Activated T-helper 1 cell treated with Interleukin-2 at 50 U/mL for 16 hours (primary cell): Measurements from ENCODE around the gene CAVIN1.
"Not testable (repeated sequence)": the region's sequence is repeated elsewhere in the genome, so short reads cannot be mapped to it uniquely, and the experiment has no call there.

ENCODE experiments used
- DNase-seq: peaks from one replicate; pipeline ENCODE4 v3.0.0-alpha.2; 2020; ENCODE audit warnings: low read depth

Gene CAVIN1

DNA sequence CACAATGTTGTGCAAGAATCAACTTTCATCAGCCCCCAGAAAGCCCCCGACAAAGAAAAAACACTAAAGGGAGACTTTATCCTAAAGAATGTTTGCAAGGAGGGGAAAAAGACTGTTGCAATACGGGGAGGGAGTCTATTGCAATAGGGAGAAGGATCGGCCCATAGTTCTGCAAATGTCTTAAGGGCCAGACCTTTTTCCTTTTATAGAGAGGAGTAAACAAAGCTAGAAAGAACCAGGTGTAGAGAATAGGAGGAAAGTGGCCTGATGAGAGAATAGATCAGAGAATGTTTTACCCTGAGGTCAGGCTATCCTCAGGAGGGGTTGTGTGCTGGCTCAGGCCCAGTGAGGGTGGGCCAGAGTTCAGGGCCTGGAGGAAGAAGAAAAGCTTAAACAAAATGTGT, 8.7 kb upstream of the CAVIN1 start:
- DNase-seq: no peak

DNA sequence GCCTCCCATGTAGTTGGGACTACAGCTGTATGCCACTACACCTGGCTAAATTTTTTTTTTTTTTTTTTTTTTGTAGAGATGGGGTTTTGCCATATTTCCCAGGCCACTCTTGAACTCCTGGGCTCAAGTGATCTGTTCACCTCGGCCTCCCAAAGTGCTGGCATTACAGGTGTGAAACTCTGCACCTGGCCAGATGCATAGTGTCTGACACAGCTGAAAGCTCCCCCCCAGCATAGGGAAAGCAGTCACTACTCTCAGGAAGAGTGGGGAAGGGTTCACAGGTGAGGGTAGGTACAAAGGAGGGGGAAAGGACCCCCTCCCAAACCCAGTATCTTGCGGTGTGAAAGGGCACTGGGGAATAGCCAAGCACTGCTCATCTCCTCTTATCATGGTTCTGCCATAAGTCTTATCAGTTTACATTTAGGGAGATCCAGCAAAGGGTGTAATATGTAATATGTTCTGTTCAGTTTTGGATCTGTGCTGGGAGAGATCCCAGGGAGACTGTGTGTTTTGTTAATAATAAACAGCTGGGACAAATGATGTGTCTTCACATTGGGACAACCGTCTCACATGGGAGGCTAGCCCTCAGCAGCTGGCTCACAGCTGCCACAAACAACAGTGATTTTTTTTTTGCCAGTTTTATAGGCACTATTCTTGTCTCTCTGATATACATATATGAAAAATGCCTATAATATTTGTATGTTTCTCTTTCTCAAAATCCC, 6.8 kb upstream of the CAVIN1 start:
- no peak for DNase-seq

DNA sequence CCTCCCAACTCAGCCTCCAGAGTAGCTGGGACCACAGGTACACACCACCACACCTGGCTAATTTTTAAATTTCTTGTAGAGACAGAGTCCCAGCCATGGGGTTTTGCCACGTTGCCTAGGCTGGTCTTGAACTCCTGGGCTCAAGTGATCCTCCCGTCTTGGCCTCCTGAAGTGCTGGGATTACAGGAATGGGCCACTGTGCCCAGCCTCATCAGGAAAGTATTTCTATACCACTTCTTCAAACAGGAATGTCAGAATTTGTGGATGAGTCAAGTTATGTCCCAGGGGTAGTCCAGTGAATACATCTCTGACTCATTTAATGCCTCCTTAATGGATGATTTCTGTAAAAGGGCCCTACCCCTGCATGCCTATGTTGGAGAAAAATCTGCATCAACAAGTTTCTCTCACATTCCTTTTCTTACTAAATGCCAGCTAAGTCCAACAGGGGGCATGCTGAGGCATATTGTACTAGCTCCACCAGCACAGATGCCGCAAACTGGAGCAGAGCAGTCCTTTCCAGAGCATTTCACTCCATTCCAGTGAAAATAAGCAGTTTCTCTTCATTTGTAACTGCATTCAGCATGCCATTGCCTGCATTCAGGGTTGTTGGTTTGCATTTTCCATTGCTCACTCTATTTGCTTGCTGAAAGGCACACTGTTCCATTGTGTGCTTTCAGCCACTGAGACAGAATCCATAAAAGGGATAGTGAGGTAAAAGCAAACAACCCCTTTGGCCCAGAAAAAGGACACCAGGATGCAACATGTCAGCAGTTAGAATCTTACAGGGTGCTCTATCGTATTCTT, 5.3 kb upstream of the CAVIN1 start:
- no peak for DNase-seq

DNA sequence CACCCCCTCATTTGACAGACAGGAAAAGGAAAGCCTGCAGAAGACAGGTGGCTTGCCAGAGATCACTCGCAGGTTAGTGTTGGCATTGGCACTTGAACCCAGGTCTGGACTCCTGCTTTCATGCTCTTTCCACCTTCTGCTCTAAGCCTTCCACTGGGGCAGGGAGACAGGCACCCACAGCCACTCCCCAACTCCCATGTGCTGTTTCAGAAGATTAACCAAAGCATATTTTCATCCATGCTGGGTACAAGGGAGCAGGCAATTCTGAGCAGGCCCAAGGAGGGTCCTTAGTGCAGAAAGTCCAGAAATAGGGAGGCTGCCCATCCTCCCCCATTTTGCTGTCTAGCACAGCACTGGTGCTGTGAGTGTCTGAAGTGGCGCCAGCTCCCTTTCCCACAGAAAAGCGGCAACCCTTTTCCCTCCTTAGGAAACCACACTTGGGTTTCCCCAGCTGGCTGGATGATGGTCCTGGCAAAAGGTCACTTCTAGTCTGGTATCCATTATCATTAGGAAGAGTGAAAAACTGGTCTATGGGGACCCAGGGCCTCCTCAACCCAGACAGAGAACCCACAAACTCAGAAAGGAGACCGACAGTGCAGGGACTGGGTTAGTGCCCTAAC, 2.0 kb upstream of the CAVIN1 start:
- DNase-seq: no peak

DNA sequence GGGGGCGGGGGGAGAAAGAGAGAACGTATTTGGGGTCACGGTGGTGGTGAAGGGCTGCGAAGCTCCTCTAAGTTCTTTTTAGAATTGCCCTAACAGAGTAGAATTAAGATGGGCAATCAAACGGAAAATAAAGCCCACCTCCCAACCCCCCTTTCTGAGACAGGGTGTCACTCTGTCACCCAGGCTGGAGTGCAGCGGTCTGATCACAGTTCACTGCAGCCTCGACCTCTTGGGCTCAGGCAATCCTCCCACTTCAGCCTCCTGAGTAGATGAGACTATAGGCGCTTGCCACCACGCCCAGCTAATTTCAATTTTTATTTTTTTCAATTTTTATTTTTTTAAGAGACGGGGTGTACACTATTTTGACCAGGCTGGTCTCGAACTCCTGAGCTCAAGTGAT, 710 bp upstream of the CAVIN1 start:
- DNase-seq: no peak

DNA sequence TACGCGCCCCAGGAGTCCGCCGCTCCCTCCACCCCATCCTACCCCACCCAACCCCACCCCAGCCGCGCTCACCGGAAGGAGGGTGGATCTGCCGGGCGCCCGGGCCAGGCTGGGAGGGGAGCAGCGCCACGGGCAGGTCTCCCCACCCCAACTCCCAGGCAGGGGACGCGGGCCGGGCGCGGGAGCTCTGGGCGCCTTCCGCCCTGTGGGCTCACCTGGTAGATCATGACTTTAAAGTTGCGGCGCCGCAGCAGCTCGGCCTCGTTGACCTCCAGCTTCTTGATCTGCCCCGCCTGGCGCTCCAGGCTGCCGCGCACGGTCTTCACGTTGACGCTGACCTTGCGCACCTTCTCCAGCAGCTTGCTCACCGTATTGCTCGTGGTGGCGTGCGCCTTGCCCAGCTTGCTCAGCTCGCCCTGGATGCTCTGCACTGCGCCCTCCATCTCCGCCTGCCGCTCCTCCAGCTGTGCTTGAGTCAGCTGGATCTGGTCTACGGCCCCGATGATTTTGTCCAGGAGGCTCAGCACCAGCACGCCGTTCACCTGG, 571 bp downstream of the CAVIN1 start:
- DNase-seq: no peak

DNA sequence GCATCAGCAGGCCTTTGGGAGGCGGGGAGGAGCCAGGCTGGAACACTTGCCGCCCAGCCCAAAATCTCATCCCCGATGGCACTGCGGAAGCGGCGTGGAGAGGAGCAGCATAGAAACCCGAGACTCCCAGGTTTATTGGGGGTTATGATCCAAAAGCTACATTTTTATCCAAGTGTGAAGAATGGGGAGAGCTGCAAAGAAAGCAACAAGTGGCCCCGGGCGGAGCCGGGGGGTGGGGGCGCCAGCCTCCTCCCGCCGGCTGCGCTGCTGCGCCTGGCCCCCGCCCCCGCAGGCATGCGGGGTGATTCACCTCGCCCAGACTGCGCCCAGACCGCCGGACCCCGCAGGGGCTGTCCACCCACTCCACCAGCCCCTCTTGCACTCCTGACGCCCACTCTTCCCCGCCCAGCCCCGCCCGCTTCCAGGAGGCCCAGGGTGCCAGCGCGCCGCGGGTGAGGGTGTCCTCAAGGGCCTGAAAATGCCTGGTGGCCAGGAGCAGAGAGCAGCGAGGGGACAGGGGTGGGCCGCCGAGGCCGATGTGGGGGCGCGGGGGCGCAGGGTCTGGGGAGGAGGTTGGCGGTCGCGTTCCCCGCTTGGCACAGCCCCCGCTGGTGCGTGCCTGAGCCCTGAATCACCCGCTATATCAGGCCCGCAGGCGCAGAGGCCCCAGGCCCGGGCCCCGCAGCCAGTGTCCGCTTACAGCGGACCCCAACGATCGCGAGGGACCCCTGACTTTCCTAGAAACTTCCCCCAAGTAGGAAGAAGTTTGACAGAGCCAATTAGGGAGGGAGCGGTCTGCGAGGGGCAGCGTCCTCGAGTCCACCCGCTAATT, 1.3 kb downstream of the CAVIN1 start:
- no peak for DNase-seq

DNA sequence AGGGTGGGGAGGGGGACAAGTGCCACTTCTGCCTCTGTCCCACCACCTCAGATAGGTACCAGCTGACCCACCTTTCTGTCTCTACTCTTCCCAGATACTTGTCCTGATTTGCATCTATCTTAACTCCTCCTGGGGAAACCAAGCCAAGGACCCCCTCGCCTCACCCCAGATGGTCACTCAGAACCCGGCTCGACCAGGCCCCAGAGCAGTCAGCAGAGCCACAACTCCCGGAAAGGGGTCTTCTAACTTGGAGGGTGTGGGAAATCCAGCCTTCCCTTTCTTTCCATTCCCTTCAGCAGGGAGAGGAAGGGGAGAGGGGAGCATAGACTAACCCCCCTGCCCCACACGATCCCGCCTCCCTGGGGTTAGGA, 1.9 kb downstream of the CAVIN1 start:
- DNase-seq: no peak

DNA sequence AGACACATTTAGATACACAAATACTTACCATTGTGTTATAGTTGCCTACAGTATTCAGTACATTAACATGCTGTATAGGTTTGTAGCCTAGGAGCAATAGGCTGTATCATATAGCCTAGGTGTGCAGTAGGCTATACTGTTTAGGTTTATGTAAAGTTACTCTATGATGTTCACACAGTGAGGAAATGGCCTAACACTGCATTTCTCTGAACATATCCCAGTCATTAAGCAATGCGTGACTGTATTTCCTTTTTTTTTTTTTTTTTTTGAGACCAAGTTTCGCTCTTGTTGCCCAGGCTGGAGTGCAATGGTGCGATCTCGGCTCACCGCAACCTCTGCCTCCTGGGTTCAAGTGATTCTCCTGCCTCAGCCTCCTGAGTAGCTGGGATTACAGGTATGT, 5.1 kb downstream of the CAVIN1 start:
- not testable (repeated sequence) for DNase-seq

DNA sequence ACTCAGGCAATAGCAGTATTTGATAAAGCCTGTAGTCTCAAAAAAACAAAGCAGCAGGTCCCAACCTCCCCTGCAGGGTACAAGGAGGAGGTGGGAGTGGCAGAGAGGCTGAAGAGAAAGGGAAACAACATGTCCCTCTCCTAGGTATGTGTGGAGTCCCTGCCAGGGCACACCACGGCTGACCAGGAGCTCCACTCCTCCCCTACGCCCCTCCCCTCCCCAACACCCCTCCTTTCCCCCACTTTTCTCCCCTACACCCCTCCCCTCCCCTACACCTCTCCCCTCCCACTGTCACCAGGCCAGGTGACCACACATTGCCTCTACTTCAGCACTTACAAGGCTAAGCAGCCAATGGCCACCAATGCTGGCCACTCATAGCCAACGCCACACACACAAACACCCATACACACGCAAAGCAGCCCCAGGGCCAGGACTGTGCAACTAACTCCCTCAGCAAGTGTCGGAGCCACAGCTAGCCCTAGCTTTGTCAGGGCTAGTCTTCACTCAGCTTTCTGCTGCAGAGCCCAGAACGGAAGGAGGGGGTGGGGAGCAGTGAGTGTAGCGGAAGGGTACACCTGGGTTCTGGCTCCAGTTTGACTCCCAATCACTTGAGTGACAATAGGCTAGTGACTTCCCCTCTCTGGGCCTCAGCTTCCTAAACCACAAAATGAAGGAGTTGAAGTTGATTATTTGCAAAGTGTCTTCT, 8.2 kb downstream of the CAVIN1 start:
- DNase-seq: peak; percentile 40

DNA sequence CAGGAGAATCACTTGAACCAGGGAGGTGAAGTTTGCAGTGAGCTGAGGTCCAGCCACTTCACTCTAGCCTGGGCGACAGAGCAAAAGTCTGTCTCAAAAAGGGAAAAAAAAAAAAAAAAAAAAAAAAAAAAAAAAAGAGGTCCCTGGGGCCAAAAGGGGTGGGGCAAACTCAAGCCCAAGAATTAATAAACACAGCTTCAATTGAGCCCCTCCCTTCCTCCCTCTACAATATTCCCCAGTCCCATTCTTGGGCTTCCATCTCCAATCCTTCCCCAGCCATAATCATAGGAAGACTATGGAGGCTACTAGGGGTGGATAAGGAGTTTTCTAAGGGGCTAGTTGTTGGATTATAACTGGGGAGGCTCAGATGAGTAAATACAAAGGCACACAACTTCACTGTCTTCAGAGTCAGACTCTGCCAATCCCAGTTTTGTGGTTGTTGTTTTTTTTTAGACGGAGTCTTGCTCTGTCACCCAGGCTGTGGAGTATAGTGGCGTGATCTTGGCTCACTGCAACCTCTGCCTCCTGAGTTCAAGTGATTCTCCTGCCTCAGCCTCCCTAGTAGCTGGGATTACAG, 9.5 kb downstream of the CAVIN1 start:
- DNase-seq: no peak

DNA sequence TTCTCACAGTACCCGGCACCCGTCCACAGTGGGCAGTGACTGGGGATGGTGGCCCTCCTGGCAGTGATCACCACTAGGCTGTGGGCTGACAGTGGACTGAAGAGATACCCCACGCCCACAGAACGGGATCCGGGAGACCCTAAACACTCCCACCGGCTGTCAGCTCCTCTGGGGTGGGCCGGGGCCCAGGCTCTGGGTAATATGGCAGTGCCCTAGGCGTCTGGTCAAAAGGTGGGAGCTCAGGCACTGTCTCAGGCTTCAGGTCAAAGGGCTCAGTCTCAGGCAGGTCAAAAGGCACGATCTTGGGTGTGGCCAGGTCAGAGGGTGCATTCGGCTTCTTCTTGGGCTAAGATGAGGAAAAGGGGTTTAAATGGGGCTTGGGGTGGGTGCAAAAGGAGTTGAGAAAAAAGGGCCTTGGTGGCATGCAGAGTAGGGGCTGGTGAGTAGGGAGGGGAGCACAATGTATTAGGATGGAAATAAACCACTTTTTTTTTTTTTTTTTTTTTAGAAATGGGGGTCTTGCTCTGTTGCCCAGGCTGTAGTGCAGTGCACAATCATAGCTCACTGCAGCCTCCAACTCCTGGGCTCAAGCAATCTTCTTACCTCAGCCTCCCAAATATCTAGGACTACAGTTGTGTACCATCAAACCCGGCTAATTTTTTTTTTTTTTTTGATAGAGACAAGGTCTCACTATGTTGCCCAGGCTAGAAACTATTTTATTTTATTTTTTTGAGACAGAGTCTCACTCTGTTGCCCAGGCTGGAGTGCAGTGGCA, 11.0 kb downstream of the CAVIN1 start:
- no peak for DNase-seq

DNA sequence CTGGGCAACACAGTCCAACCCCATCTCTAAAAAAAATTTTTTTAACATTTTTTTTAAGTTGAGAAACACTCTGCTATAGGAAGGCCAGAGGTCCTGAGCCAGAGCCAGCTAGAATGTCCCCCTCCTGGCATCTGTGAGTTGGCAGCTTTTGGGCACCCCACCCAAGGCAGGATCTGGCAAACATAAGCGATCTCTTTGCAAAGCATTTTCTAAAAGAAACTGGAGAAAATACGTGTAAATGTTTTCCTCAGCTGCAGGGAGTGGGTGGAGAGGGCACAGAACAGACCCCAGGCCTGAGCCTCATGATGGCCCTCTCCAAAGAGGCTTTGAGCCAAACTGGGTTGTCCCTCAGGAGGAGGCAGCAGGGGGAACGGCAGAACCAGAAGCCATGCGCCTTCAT, 11.7 kb downstream of the CAVIN1 start:
- no peak for DNase-seq

DNA sequence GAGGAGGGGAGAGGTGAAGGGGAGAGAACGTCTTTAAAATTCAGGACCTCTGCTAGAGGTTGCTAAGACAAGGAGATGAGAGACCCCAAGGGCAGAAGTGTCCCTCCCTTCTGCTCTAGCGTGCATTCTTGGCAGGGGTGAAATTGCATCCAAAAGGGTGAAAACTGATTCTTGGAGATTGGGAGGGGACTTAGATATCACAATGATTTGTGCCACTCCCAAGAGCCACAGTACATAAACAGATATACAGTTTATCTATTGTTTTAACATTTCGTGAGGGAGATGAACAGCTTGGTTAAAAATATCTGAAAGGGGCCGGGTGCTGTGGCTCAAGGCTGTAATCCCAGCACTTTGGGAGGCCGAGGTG, 12.8 kb downstream of the CAVIN1 start:
- DNase-seq: no peak

DNA sequence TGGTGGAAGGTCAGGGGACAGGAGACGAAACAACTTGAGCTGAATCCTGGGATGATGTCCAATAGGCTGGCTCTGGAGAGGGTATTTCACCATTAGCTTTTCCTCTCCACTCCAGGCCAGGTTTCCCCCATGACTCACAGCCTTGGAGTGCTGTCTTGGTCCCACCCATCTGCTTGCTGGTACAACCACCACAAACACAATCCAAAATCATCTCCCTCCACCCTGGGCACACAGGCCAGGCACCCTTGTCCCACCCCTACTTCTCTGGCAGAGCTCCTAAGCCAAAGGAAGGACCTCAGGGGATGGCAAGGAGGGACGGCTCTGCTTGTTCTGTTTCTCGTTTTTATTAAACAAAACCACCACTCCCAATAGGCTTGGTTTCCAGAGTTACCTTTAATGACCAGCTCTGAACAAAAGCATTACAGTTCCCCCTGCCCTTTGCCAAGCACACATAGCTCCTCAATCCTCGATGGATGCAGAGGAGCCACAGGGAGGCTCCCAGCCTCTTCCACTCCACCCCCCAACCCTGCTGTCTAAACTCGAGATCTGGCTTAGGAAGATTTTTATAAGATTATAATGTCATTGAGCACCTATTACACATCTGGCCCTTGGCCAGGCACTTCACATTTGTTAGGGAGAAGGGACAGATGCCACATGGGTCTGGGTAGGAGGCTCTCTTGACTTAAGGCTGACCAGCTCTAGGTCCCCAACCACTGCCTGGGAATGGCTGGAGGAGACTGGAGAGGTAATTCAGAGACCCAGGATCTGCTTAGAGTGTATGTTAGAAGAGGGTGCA, 13.3 kb downstream of the CAVIN1 start:
- DNase-seq: no peak

DNA sequence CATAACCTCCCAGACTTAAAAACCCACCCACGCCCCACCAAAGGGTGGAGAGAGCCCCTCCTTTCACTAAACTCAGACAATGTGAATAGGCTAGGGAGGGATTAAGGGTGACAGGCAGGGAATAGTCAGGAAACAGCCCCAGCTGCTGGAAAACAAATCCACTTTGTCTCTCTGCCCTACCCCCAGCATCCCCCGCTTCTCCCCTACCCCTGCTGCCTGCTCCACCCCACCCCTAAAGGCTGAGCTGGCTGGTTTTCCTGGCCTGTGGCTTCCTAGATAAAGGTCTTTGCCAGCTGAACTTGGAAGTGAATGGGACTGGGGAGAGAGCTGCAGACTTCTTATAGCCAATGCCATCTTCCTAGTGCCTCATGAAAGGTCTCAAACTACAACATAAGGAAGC, 15.0 kb downstream of the CAVIN1 start:
- DNase-seq: no peak

DNA sequence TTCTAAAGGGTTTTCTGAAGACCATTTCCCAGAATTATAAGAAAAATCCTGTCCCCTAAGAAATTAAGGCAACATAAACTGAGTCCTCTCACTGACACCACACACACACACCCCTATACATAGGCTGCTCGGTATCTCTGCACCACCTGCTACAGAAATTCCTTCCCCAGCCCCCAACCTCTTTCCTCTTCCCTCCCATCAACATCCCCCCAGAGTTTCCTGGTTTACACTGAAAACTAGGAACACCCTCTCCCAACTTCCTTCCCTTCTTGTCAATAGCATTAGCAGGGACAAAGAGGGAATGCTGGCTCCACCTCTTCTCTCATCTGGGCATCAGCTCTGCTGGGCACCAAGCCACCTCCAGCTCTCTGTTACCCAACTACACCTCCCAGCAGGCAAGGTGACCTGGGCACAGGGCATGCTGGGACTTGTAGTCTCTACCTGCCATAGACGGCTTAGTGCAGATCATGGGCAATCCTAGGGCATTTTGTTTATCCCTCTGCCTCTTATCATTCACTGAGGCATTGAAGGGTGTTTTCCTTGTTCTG, 15.7 kb downstream of the CAVIN1 start:
- DNase-seq: peak; percentile 37

DNA sequence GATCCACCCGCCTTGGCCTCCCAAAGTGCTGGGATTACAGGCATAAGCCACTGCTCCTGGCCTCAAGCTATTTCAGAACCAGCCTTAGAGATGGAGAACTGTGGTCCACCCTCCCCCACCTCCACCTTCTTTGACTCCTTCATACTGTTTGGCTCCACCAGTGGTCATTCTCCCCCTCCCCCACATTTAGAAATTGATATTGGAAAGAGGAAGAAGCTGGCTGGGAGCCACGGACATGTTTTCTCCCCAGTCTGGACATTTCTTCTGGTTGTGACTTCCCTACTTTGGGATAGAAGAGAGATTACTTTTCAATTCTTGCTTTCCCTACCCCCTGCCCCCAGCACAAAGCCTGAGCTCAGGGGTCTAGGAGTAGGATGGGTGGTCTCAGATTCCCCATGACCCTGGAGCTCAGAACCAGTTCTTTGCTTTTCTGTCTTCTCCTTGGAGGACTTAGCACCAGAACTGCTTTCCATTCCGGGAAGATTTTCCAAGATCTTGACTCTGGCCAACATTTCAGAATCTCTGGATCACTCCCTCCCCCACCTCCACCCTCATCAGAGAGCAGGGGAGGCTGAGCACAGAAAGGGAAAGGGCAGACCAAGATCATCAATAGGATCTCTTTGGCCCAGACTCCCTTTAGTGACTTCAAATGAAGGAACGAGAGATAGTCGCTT, 16.3 kb downstream of the CAVIN1 start:
- DNase-seq: no peak
